ENCODE measurements around the gene FAM174B. TPM values are rescaled to one million over a fixed set of nuclear protein-coding genes. Genes with fewer than 3 reads are reported as not detected.

Gene FAM174B
- total and polyA plus RNA-seq, 2 experiments from 2014 or later, result 15.0 to 21.8 TPM

- TF ChIP-seq ZNF462 (CRISPR knock-in tag; IDR thresholded peaks at IDR 0.05), result no peak
Measured at GRCh38 chr15:92602267-92602593, 53.3 kb downstream of the FAM174B start (continued).

GRCh38 chr15:92601592-92602266, 53.8 kb downstream of the FAM174B start:
- DNase-seq (ENCODE audit: low spot score) (no peak), ATAC-seq (no peak)
- H3K27ac ChIP-seq (ENCODE audit: low read depth), result no peak overlapping the region
- no peaks in the 10 kb centered on the region for H3K36me3 ChIP-seq (ENCODE audit: insufficient read depth)
- no peaks in the 10 kb centered on the region for H3F3A ChIP-seq (replicated peaks; ENCODE audit: low read depth)
- H3K4me3 ChIP-seq, result no peak overlapping the region
- H3K27me3 ChIP-seq (ENCODE audit: insufficient read depth), result no peaks in the 10 kb centered on the region
- peaks cover under 1% of the 10 kb centered on the region; the same call in 1 of the 2 replicates for H3K9me2 ChIP-seq (ENCODE audit: insufficient read depth)
- no peak overlapping the region for H3K4me3 Mint-ChIP-seq
- H3K27ac Mint-ChIP-seq, result no peak overlapping the region; the same call in 1 of the 2 replicates
- H3K4me1 Mint-ChIP-seq, result no peaks in the 10 kb centered on the region
- peaks cover 22% of the 10 kb centered on the region for H3K36me3 Mint-ChIP-seq (ENCODE audit: low read depth)
- H3K9me3 Mint-ChIP-seq, result peaks cover 29% of the 10 kb centered on the region
- H3K4me2 ChIP-seq, result no peak overlapping the region
- no peak overlapping the region for H2AFZ ChIP-seq
- no peaks in the 10 kb centered on the region for H3K4me1 ChIP-seq (ENCODE audit: insufficient read depth)
- no peaks in the 10 kb centered on the region for H4K20me1 ChIP-seq (replicated peaks; ENCODE audit: insufficient read depth)
- H3K79me2 ChIP-seq (replicated peaks; ENCODE audit: insufficient read depth), result no peaks in the 10 kb centered on the region
- peaks cover 6% of the 10 kb centered on the region for H3K27me3 Mint-ChIP-seq (ENCODE audit: insufficient read depth, low read depth, poor library complexity)
- TF ChIP-seq ZNF462 (CRISPR knock-in tag; IDR thresholded peaks at IDR 0.05) (no peak), EZH2phosphoT487 (IDR thresholded peaks at IDR 0.05; ENCODE audit: unreplicated experiment) (no peak), JUNB (IDR thresholded peaks at IDR 0.05; ENCODE audit: unreplicated experiment) (no peak), REST (IDR thresholded peaks at IDR 0.05; ENCODE audit: unreplicated experiment) (no peak), POLR2AphosphoS5 (IDR thresholded peaks at IDR 0.05; ENCODE audit: low read depth) (no peak)

All from GM23338 (cell line).